HG03060 (cell line): ENCODE results near the gene MYO9B.

ENCODE experiments used
- ATAC-seq: cut with Tn5 transposase; IDR thresholded peaks from one replicate; pipeline ENCODE4 v1.9.1; 2021; ENCODE audit warnings: low read depth, moderate number of reproducible peaks; ENCODE audit not compliant: unreplicated experiment

Gene MYO9B, protein sequence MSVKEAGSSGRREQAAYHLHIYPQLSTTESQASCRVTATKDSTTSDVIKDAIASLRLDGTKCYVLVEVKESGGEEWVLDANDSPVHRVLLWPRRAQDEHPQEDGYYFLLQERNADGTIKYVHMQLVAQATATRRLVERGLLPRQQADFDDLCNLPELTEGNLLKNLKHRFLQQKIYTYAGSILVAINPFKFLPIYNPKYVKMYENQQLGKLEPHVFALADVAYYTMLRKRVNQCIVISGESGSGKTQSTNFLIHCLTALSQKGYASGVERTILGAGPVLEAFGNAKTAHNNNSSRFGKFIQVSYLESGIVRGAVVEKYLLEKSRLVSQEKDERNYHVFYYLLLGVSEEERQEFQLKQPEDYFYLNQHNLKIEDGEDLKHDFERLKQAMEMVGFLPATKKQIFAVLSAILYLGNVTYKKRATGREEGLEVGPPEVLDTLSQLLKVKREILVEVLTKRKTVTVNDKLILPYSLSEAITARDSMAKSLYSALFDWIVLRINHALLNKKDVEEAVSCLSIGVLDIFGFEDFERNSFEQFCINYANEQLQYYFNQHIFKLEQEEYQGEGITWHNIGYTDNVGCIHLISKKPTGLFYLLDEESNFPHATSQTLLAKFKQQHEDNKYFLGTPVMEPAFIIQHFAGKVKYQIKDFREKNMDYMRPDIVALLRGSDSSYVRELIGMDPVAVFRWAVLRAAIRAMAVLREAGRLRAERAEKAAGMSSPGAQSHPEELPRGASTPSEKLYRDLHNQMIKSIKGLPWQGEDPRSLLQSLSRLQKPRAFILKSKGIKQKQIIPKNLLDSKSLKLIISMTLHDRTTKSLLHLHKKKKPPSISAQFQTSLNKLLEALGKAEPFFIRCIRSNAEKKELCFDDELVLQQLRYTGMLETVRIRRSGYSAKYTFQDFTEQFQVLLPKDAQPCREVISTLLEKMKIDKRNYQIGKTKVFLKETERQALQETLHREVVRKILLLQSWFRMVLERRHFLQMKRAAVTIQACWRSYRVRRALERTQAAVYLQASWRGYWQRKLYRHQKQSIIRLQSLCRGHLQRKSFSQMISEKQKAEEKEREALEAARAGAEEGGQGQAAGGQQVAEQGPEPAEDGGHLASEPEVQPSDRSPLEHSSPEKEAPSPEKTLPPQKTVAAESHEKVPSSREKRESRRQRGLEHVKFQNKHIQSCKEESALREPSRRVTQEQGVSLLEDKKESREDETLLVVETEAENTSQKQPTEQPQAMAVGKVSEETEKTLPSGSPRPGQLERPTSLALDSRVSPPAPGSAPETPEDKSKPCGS (N-terminal part only)

DNA sequence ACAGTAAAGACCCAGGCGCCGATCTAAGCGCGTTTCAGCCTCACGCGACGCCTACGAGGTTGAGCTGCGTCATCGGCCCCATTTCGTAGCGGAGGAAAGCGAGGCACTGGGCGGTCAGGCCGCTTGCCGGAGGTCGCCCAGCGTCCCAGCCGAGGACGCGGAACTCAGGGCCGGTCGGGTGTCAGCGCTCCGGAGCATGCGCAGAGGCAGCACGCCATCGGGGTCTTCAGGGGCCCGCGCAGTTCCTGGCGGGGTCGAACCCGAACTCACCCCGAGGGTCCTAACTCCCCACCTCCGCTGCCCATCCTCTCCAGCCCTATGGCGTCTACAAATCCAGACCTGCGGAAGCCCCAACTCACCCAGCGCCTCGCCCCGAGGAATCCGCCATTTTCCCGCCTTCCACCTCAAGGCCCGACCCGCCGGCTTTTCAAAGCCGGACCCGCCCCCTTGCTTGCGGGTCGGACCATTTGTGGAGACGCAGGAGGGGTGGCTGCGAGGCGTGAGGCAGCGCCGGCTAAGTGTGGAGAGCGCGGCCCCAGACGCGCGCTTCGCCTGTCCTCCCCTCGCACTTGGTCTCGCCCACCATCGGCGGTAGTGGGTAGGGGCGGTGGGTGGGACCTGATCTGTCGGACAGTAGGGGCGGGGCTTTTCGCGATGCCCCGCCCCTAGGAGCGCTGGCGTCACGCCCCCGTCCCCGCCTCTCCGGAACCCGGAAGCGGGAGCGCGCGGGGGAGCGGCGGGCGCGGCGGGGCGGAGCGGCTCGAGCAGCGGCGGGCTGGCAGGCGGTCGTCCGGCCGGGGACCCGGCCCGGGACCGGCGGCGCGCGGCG, at the start of gene MYO9B, which contains the start of gene HAUS8:
Gene MYO9B (plus strand): TSS at position 743 of the 829 bp plus-strand sequence. CDS start 25,941 bp downstream, outside the sequence.
Gene HAUS8 (minus strand): TSS at position 418 of the 829 bp plus-strand sequence. CDS start 30 bp downstream, at position 388.
- peak; percentile 40 for ATAC-seq

DNA sequence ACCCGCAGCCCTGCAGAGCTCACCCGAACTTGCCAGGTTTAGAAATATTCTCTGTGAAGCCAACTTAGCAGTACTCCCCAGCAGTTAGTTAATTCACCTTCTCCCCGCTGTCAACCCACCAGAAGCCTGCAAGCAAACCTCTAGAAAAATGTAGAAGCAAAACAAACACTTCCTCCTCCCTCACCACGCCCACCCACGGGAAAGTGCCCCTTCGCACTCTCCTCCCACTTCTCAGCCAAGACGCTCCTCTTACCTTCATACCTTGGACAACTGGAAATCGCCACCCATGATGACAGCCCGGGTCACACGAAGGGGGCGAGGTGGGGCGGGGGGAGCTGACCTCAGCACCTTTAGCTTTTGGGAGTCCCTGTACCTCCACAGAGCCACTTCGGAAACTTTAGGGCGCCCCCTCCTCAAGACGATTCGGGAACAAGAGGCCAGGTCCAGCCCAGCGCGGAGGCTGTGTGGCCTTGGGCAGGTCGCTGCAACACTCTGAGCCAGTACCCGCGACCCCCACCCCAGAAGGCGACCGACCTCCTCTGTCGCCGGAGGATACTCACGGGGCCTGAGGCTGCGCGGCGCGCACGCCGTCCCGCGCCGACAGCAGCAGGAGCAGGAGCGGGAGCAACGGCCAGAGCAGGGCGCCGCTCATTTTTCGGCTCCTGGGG, 49.5 kb upstream of the MYO9B start:
- ATAC-seq = no peak

DNA sequence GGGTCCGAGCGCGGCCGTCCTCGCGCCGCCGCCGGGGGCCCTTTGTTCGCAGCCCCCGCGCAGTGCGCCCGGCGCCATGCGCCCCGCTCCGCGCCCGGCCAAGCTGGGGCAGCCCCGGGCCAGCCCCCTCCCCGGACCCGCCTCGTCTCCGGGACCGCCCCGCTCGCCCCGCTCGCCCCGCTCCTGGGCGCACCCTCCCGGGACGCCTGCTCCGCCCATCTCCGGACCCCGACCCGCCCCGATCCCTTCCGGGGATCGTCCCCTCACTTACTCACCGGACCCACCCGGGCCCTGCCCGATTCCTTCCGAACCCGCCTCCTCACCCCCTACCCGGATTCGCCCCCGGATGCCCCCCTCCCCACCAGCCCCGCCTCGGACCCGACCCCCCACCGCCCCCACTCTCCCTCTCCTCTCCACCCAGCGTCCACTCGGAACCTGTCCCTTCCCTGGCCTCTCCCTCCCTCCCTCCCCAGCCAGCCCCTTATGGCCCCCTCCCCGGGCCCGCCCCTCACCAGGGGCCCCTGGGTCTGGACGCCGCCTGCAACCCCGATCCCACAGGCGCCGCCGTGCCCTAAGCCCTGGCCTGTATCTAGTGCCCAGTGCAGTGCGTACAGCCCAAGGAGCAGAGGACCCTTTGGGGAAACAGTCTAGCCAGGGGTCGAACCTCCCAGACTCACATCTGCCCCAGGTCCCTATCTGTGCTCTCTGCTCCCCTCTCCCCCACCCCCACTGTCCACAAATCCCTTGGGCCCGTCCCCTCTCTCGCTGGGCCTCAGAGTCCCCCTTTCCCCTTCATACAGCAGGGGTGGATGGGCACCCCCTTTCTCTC, 48.7 kb upstream of the MYO9B start, which contains the start of gene CPAMD8:
Gene CPAMD8 (minus strand): TSS at position 105 of the 829 bp plus-strand sequence. CDS start 168 bp downstream, outside the sequence.
- ATAC-seq = no peak

DNA sequence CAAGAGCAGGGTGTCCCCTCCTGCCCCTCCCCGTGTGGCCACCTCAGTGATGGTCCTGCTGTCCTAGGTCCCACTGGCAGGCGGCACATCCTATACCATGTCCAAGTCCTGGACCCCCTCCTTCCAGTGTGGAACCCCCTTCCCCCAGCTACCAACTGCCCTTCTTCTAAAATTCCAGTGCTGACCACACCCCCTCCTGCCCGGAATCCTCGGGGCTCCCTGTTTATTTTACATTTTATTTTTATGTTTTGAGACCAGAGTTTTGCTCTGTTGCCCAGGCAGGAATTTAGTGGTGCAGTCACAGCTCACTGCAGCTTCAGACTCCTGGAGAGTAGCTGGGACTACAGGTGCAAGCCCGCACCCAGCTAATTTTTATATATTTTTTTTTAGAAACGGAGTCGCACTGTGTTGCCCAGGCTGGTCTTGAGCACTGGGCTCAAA, 48.0 kb upstream of the MYO9B start:
- ATAC-seq = no peak

DNA sequence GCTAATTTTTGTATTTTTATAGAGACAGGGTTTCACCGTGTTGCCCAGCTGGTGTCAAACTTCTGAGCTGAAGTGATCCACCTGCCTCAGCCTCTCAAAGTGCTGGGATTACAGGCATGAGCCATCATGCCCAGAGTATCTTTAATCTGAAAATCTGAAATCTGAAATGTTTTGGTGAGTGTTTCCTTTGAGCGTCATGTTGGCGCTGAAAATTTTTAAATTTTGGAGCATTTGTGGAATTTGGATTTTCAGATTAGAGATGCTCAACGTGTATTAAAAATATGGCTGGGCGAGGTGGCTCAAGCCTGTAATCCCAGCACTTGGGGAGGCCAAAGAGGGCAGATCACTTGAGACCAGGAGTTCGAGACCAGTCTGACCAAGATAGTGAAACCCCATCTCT, 43.8 kb upstream of the MYO9B start:
- ATAC-seq = no peak

DNA sequence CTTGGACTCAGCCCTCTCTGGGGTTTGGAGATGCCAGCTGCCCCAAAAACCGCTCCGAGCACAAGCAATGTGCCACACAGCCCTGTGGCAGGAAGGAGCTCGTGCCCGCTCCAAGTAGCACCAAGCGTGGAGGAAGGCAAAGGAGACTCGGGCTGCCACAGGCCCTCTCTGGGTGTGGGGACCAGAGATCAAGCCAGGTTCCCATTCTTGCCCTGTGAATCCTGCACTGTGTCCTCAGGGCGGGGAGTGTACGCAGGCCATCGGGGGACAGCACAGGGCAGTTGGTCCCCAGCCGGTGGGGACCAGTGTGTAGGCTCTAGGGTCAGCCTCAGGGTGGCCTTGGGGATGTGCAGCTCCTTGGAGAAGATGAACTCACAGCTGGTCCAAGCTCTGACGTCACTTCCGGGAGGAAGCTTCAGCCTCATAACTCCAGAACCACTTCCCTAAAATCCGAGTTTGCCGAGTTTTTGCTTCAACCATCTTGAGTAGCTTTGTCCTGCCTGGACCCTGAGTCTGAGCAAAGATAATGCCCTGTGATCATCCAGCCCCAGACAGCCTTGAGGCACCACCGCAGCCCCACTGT, 39.6 kb upstream of the MYO9B start:
- no peak for ATAC-seq

DNA sequence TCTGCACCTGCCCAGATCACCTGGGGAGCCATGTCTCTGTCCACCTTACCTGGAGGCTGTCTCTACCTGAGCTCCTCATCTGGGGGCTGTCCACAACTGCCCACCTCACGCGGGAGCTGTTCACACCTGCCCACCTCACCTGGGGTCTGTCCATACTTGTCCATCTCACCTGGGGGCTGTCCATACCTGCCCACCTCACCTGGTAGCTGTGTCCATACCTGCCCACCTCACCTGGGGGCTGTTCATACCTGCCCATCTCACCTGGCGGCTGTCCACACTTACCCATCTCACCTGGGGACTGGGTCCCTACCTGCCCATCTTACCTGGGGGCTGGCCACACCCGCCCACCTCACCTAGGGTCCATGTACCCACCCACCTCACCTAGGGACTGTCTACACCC, 38.9 kb upstream of the MYO9B start:
- ATAC-seq = no peak

DNA sequence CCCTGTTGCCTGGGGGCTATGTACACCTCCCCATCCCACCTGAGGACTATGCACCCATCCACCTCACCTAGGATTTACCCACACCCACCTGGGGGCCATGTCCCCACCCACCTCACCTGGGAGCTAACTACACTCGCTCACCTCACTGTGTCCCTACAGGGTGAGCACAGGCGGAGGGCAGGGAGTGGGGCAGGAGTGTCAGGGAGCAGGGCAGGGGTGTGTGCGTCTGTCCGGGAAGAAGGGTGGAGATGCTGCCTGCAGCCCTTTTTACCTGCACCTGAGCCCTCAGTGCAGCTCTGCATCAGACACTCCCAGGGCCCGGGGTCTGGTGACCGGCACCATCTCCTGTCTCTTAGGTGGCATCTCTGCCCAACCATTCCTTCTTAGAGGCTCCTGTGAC, 38.4 kb upstream of the MYO9B start:
- no peak for ATAC-seq

DNA sequence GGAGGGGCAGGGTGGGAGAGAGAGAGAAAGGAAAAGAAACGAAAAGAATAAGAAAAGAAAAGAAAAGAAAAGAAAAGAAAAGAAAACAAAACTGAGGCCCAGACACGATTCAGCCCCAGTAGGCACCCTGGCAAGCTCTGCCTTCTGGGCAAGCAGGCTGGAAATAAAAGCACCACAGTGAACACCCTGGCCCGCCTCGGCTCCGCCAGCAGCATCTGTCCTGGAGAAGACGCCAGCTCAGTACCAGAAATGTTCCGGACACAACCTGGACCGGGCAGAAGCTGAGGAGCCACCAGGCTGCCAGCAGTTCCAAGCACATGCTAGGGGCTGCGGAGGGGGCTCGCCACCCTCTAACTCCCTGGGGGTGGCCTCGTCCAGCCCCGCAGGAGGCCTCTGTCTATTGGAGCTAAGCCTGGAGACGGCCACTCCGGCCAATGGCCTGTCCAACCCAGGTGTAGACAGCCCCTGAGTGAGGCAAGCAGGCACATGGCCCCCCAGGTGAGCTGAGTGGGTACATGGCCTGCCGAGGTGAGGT, 37.5 kb upstream of the MYO9B start:
- no peak for ATAC-seq

DNA sequence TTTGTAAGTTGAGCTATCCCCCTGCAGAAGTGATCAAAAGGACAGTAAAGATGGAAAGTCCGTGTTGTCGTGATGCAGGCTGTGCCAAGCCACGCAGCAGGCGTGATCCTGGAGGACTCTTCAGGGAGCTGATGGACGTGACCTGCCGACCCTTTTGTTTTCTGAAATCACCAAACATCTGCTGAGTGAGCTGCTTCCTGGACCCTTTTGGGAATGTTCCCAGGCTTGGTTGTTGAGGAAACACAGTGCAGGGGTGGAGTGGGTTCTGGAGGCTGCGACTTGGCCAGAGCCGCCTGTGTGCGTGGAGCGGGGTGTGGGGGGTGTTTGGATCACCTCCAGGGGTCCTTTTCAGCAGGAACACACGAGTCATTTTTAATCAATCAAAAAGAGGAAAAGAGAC, 33.6 kb upstream of the MYO9B start:
- ATAC-seq = no peak

DNA sequence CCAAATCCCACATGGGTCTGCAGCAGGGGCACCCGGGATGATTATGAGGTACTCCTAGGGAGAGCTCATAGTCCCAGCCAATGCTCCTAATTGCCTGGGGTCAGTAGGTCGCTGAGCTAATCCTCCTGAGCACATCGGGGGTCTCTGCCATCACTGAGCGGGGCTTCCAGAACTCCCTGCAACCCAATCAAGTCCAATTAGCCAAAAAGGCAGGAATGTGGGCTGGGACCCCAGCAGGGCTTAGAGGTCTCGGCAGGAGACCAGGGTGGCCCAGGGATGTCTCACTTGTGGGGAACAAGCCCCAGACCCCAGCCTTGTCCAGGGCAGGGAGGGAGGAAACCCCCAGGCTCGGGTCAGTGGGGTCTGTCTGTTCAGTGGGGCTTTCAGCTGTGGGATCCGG, 31.8 kb upstream of the MYO9B start:
- no peak for ATAC-seq

DNA sequence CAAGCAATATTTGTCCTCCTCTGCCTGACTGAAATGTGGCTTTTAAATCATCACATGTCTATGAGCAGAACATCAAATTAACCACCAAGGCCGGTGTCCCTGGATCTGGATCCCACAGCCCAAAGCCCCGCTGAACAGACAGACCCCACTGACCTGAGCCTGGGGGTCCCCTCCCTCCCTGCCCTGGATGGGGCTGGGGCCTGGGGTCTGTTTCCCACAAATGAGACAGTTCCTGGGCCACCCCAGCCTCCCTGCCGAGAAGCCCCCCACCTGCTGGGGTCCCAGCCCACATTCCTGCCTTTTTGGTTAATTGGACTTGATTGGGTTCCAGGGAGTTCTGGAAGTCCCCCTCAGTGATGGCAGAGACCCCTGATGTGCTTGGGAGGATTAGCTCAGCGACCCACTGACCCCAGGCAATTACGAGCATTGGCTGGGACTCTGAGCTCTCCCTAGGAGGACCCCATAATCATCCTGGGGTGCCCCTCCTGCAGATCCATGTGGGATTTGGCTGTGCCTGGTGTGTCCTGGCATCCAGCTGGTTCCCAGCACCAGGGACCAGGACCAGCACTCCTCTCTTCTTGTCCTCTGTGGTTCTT, 29.6 kb upstream of the MYO9B start:
- ATAC-seq = no peak

DNA sequence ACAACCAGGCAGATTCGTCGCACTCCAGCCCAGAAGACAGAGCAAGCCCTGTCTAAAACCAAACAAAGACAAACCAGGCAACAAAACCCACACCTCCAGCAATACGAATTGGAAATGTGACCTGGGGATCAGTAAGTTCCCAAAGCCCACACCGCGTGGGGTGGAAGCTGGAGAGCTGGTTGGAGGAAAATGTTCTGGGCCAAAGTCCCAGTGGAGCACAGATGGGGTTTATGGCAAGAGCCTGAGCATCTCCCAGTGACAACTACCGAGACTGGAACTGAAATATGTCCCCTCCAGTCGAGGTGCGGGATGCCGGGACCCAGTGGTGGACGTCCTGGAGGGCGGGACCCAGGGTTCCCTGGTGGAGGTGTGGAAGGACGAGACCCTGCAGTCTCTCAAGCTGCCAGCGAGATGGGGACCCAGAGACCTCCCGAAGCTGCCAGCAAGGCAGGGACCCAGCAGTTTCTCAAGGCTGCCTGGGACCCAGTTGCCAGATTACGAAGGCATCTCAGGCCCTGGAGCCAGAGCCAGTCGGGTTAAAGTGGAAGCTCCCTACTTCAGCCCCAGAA, 26.6 kb upstream of the MYO9B start:
- ATAC-seq = no peak

DNA sequence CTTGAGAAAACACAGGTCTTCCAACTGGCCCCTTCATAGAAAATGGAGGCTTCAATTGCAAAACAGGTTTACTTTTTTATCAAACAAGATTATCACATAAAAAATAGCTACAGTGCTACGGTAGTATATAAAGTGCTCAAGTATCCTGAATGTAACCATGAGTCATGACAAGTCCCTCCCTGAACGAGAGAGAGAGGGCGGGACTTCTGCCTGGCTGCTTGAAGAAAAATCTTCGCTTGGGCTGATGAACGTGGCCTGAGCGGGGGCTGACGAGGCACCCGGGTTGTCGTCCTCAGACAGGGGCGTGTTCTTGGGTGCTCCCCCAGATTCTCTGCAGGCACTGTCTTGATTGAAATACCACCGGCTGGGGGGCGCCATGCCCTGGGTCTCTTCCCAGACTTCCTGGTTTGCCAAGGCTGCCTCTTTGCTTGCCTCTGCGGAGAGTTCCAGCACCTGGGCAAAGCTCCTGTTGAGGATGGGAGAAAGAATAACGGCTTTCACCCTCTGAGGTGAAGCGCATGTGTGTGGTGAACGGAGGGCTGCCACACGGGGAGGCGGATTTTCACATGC, 25.8 kb upstream of the MYO9B start:
- no peak for ATAC-seq

DNA sequence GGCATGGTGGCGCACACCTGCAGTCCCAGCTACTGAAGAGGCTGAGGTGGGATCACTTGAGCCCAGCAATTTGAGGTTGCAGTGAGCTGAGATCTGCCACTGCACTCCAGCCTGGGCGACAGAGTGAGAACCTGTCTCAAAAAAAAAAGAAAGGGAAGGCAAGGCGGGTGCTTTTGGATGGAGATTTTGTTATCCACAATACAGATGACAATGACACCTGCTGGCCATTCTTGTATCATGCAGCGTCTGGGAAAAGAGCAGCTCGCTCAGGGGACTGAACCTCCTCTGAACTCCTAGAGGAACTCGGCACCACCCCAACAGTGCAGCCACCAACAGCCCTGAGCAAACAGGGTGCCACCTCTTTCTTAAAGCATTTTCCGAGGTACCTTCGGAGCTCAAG, 23.1 kb upstream of the MYO9B start:
- ATAC-seq = no peak

DNA sequence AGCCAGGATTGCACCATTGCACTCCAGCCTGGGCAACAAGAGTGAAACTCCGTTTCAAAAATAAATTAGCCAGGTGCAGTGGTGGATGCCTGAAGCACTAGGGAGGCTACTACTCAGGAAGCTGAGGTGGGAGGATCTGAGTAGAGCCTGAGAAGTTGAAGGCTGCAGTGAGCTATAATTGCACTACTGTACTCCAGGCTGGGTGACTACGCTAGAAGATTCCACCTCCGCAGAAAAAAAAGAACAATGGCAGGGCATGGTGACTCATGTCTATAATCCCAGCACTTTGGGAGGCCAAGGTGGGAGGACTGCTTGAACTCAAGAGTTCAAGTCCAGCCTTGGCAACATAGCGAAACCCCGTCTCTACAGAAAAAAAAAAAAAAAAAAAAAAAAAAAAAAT, 20.8 kb upstream of the MYO9B start:
- no peak for ATAC-seq

DNA sequence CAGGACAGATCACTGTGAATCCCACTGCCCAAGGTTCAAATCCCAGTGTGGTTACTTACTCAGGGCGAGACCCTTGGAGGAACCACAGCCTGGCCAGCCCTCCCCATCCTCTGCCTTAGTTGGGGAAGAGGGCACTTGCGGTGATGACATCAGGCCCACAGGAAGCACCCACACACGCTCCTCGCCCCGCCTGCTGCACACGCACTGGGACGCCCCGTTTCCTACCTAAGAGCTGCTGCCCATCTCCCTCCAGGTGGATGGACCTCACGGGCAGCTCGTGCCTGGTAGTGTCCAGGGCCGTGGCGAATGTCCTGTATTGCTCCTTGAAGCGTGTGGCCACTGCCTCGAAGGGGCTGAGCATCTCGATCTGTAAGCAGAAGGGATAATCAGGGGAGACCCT, 19.9 kb upstream of the MYO9B start:
- ATAC-seq = no peak
